HepG2 (cell line): Measurements from ENCODE around the gene PAPPA2. TPM values are rescaled to one million over a fixed set of nuclear protein-coding genes. Genes with fewer than 3 reads are reported as not detected.

Experiments
- ATAC-seq: fragments of 200-7000 bp; cut with Tn5 transposase; 3 replicates; pipeline ENCODE4 v1.9.1; 2020; ENCODE audit warnings: mild to moderate bottlenecking, moderate library complexity
- BruUV-seq: library from RNA; stranded (reverse); fragments of 400-500 nt; replicated peaks from 2 replicates; lab custom pipeline; 2021; lab: Mats Ljungman, UMichigan
- CTCF ChIA-PET: fragments of 300-600 bp; formaldehyde crosslinking; extraction: SDS; loops from one replicate; lab custom pipeline; 2021; ENCODE audit warnings: low total read pairs, inconsistent platforms, low intra/inter-chr PET ratio; lab: Yijun Ruan, JAX
- POLR2A ChIA-PET: fragments of 350-600 bp; sonication (Branson Sonifier 250); formaldehyde crosslinking; loops from one replicate; lab custom pipeline; 2020; ENCODE audit warnings: antibody characterized with exemption, inconsistent platforms; lab: Yijun Ruan, JAX
- DNase-seq: peaks from one replicate; pipeline ENCODE4 v3.0.0-alpha.2; 2015; ENCODE audit warnings: low spot score
- FAIRE-seq: peaks from 3 replicates; lab custom pipeline; 2011; peaks lifted over from hg19 to GRCh38; lab: Jason Lieb, UNC
- H2AFZ ChIP-seq: one replicate; pipeline ENCODE4 v1.6.1; 2011; ENCODE audit warnings: low read length, inconsistent platforms
- H3K27ac ChIP-seq: fragments of 300-600 bp; 3 replicates; pipeline ENCODE4 v1.8.0; 2011; ENCODE audit warnings: mixed run types, mild to moderate bottlenecking, mixed read lengths, low read length, inconsistent platforms; ENCODE audit not compliant: insufficient read depth; ENCODE audit errors: extremely low read length
- H3K27me3 ChIP-seq, 2 experiments: fragments of 200-600 bp in 1 of 2; 2 replicates in 1 of 2; 3 replicates in 1 of 2; pipeline versions ENCODE4 v1.6.0 to v1.8.0; 2011; ENCODE audit warnings: low read length in 2 of 2, mild to moderate bottlenecking in 2 of 2, moderate library complexity in 2 of 2, inconsistent platforms in 1 of 2; ENCODE audit not compliant: insufficient read depth in 2 of 2, control insufficient read depth in 1 of 2
- H3K36me3 ChIP-seq, 2 experiments: fragments of 200-600 bp in 1 of 2; replicated peaks in 1 of 2; 2 replicates in 1 of 2; 3 replicates in 1 of 2; pipeline versions ENCODE4 v1.5.1 to v1.8.0; 2011; ENCODE audit warnings: low read length in 2 of 2, inconsistent platforms in 1 of 2; ENCODE audit not compliant: insufficient read depth in 2 of 2, control insufficient read depth in 1 of 2
- H3K4me1 ChIP-seq: 2 replicates; pipeline ENCODE4 v1.5.1; 2012; ENCODE audit warnings: low read length, inconsistent platforms; ENCODE audit not compliant: insufficient read depth
- H3K4me2 ChIP-seq: 2 replicates; pipeline ENCODE4 v1.6.0; 2011; ENCODE audit warnings: low read depth, low read length, inconsistent platforms
- H3K4me3 ChIP-seq, 3 experiments: fragments of 200-600 bp in 1 of 3; sonication (generic), shearing (Covaris generic) in 1 of 3; replicated peaks in 1 of 3; 2 replicates each; pipeline ENCODE4 v1.5.1; 2011 to 2016; ENCODE audit warnings: low read length in 3 of 3, inconsistent platforms in 2 of 3, low read depth in 2 of 3, mild to moderate bottlenecking in 2 of 3, control low read depth in 1 of 3, mixed read lengths in 1 of 3; ENCODE audit not compliant: insufficient read depth in 1 of 3
- H3K79me2 ChIP-seq: one replicate; pipeline ENCODE4 v1.6.1; 2011; ENCODE audit warnings: low read length, inconsistent platforms; ENCODE audit not compliant: insufficient read depth
- H3K9ac ChIP-seq: 2 replicates; pipeline ENCODE4 v1.6.0; 2011; ENCODE audit warnings: mild to moderate bottlenecking, low read depth, low read length, inconsistent platforms; ENCODE audit not compliant: insufficient read depth
- H3K9me3 ChIP-seq: 2 replicates; pipeline ENCODE4 v1.5.1; 2012; ENCODE audit warnings: mild to moderate bottlenecking, low read length
- H4K20me1 ChIP-seq: 2 replicates; pipeline ENCODE4 v1.6.0; 2011; ENCODE audit warnings: inconsistent platforms, mild to moderate bottlenecking, low read length, moderate library complexity; ENCODE audit not compliant: insufficient read depth
- BATF2 ChIP-seq: sonication (generic); formaldehyde crosslinking; IDR thresholded peaks from 2 replicates; pipeline ENCODE4 v1.8.0; 2022; ENCODE audit warnings: mild to moderate bottlenecking, missing genetic modification reagents, moderate library complexity
- E2F2 ChIP-seq: sonication (generic); formaldehyde crosslinking; IDR thresholded peaks from 2 replicates; pipeline ENCODE4 v1.4.0; 2020; ENCODE audit warnings: missing genetic modification reagents, borderline replicate concordance
- EED ChIP-seq: sonication (generic); formaldehyde crosslinking; IDR thresholded peaks from 2 replicates; pipeline ENCODE4 v1.5.0; 2020; ENCODE audit warnings: mild to moderate bottlenecking, missing genetic modification reagents
- FOXC1 ChIP-seq: sonication (generic); formaldehyde crosslinking; IDR thresholded peaks from 2 replicates; pipeline ENCODE4 v1.8.0; 2022; ENCODE audit warnings: mild to moderate bottlenecking, missing genetic modification reagents, borderline replicate concordance
- HNRNPLL ChIP-seq: fragments of 200-400 bp; formaldehyde crosslinking; IDR thresholded peaks from 2 replicates; pipeline ENCODE4 v1.6.1; 2017; ENCODE audit warnings: mild to moderate bottlenecking, low read depth, low read length; ENCODE audit not compliant: poor library complexity, severe bottlenecking
- IRX3 ChIP-seq: sonication (generic); formaldehyde crosslinking; IDR thresholded peaks from 2 replicates; pipeline ENCODE4 v1.8.1; 2023; ENCODE audit warnings: mild to moderate bottlenecking, low read depth, missing genetic modification reagents, borderline replicate concordance
- KLF16 ChIP-seq, 2 experiments: sonication (generic) in 1 of 2; formaldehyde crosslinking in 1 of 2; IDR thresholded peaks; 2 replicates each; pipeline versions ENCODE4 v1.6.1 to v1.8.0; 2016 to 2023; ENCODE audit warnings: missing genetic modification reagents in 2 of 2, missing compliant biosample characterization in 1 of 2
- MNT ChIP-seq: fragments of 450-650 bp; IDR thresholded peaks from 2 replicates; pipeline ENCODE4 v1.6.1; 2016
- MZF1 ChIP-seq: sonication (generic); formaldehyde crosslinking; IDR thresholded peaks from 2 replicates; pipeline ENCODE4 v1.8.1; 2023; ENCODE audit warnings: mild to moderate bottlenecking, missing genetic modification reagents, borderline replicate concordance
- PCBP1 ChIP-seq: fragments of 200-400 bp; formaldehyde crosslinking; IDR thresholded peaks from 2 replicates; pipeline ENCODE4 v1.6.1; 2017; ENCODE audit warnings: mild to moderate bottlenecking, low read depth, low read length, borderline replicate concordance
- SSRP1 ChIP-seq: IDR thresholded peaks from 2 replicates; pipeline ENCODE4 v1.6.1; 2016; ENCODE audit warnings: control low read depth
- ZNF143 ChIP-seq: sonication (generic); formaldehyde crosslinking; IDR thresholded peaks from 2 replicates; pipeline ENCODE4 v1.4.0; 2020; ENCODE audit warnings: missing genetic modification reagents
- ZNF441 ChIP-seq: sonication (generic); formaldehyde crosslinking; IDR thresholded peaks from 2 replicates; pipeline ENCODE4 v1.7.0; 2021; ENCODE audit warnings: missing genetic modification reagents, borderline replicate concordance
- ZNF501 ChIP-seq: sonication (generic); formaldehyde crosslinking; IDR thresholded peaks from 2 replicates; pipeline ENCODE4 v1.5.1; 2020; ENCODE audit warnings: mild to moderate bottlenecking, moderate library complexity, missing genetic modification reagents
- ZNF761 ChIP-seq: sonication (generic); formaldehyde crosslinking; conservative IDR thresholded peaks from 2 replicates; pipeline ENCODE4 v1.4.0; 2020; ENCODE audit warnings: mild to moderate bottlenecking, missing genetic modification reagents
- WGBS: methylation state at CpG from one replicate; pipeline ENCODE4 v1.1.6; 2017; ENCODE audit warnings: low lambda C conversion rate; 5-methylcytosine and 5-hydroxymethylcytosine counted together
- in situ Hi-C: cut with HindIII; loops from 2 replicates; pipeline ENCODE4 v1.10.0; 2017; ENCODE audit warnings: low pct_unique_long_range_greater_than_20kb; ENCODE audit not compliant: extremely low pct_ligation_motif_present
- intact Hi-C: fragments of 100-400 bp; cut with micrococcal nuclease; formaldehyde crosslinking; loops from one replicate; pipeline ENCODE4 v1.10.0; 2022; ENCODE audit not compliant: unreplicated experiment
- polyA plus RNA-seq, 8 experiments: library from polyadenylated mRNA; depleted of rRNA in 3 of 8; stranded (reverse) in 7 of 8; unstranded in 1 of 8; fragments of >200 nt; fragmentation: Illumina TruSeq in 4 of 8; extraction: Trizol in 4 of 8; gene quantifications; 2 replicates each; pipeline versions ENCODE4 v1.2.1 to v1.2.3, GENCODE V29; 2011 to 2016; ENCODE audit warnings: low read depth in 4 of 8, missing spikeins in 1 of 8, mixed read lengths in 1 of 8; ENCODE audit not compliant: insufficient read depth in 1 of 8
- total RNA-seq, 5 experiments: library from RNA; depleted of rRNA; stranded (reverse); fragments of >200 nt; fragmentation: Illumina TruSeq; extraction: Trizol; gene quantifications; 2 replicates each; pipeline ENCODE4 v1.2.3, GENCODE V29; 2016; ENCODE audit warnings: low read depth in 1 of 5
- TF ChIP-seq, protein P1 (sequence below): sonication (generic); formaldehyde crosslinking; conservative IDR thresholded peaks from 2 replicates; pipeline ENCODE4 v1.8.0; 2022; ENCODE audit warnings: mild to moderate bottlenecking, moderate library complexity, missing genetic modification reagents

PAPPA2 gene
- total and polyA plus RNA-seq, 2 of the 13 experiments (the other 11 are each of a cell fraction or from before 2014, with no cell fraction given), result 0.01 TPM; not detected in 1

- no peaks in the 10 kb centered on the region for H4K20me1 ChIP-seq
- FAIRE-seq (no peak), ATAC-seq (no peak), DNase-seq (no peak)
- no peak overlapping the region for H2AFZ ChIP-seq
- H3K27ac ChIP-seq, result no peak overlapping the region
- H3K4me1 ChIP-seq, result no peaks in the 10 kb centered on the region
- TF ChIP-seq KLF16 (CRISPR knock-in tag; IDR thresholded peaks at IDR 0.05), result no peak
- no peak for TF ChIP-seq ZNF761
- no peak for TF ChIP-seq ZNF501
- no peak for TF ChIP-seq BATF2
- no peak for TF ChIP-seq SSRP1 (CRISPR knock-in tag)
- no peak for TF ChIP-seq EED (CRISPR knock-in tag)
- no peak for TF ChIP-seq MZF1 (CRISPR knock-in tag)
- no peak for TF ChIP-seq MNT
- TF ChIP-seq, protein P1, sequence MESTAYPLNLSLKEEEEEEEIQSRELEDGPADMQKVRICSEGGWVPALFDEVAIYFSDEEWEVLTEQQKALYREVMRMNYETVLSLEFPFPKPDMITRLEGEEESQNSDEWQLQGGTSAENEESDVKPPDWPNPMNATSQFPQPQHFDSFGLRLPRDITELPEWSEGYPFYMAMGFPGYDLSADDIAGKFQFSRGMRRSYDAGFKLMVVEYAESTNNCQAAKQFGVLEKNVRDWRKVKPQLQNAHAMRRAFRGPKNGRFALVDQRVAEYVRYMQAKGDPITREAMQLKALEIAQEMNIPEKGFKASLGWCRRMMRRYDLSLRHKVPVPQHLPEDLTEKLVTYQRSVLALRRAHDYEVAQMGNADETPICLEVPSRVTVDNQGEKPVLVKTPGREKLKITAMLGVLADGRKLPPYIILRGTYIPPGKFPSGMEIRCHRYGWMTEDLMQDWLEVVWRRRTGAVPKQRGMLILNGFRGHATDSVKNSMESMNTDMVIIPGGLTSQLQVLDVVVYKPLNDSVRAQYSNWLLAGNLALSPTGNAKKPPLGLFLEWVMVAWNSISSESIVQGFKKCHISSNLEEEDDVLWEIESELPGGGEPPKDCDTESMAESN (CRISPR knock-in tag), result no peak
- no peak for TF ChIP-seq ZNF143 (CRISPR knock-in tag)
- TF ChIP-seq E2F2, result no peak
- no peak for TF ChIP-seq HNRNPLL
- TF ChIP-seq ZNF441 (CRISPR knock-in tag), result no peak
- TF ChIP-seq IRX3, result no peak
- TF ChIP-seq PCBP1, result no peak
- TF ChIP-seq FOXC1 (CRISPR knock-in tag), result no peak
- H3K9me3 ChIP-seq, result no peaks in the 10 kb centered on the region
- intact Hi-C loops, result no loop called here
- WGBS, result 9% methylated on average over 7 of the region's 7 CpGs
- H3K4me2 ChIP-seq, result no peak overlapping the region
- no peaks in the 10 kb centered on the region for H3K36me3 ChIP-seq
- in situ Hi-C loops, result no loop called here
- no peak overlapping the region for H3K9ac ChIP-seq
- no peak overlapping the region for H3K4me3 ChIP-seq
- H3K79me2 ChIP-seq, result no peaks in the 10 kb centered on the region
- no TSS peak for BruUV-seq
- ChIA-PET POLR2A (no interaction called here), CTCF (no interaction called here)
- peaks cover 0 to 13% of the 10 kb centered on the region in 2 experiments; a peak in 2 of 5 replicates for H3K27me3 ChIP-seq
These were observed 90.0 kb downstream of the PAPPA2 start for GRCh38 chr1:176552999-176553398.
